ENCODE results near the gene TMOD2. TPM values are rescaled to one million over a fixed set of nuclear protein-coding genes. Genes with fewer than 3 reads are reported as not detected.

The TMOD2 gene
- total and polyA plus RNA-seq, 12 donors = 1.4 to 13.2 (median 7.0) TPM

DNA sequence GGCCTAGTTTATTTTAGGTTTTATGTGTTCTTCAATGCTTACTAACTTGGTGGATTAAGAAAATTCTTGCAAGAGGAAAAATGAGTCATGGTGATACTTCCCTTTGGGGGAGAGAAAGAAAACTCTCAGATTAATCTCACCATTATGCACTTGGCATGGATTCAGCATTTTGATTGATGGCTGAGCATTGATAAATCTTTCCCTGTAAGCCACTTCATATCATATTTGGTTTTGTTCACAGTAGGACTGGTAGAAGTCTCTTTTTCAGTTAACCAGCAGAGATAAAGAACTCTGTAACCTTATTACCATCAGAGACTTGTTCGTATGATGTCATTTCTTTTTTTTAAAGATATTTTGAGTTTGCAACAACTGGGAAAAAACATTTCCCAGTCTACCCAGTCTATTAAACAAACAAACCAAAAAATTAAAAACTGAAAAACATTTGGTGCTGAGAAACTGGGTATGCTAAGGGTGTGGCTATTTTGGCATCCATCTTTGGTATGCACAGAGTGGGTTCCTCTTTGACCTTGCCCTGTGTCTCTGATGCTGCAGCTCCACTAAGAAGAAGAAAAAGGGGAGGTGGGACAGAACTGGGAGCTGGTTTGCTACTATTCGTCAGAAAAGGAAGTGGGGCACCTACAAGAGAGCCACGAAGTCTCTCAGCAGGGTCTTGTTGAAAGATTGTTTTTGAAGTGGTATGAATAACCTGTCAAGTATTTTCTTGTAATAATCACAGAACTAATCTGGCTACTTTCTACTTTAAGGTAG lies 95.2 kb downstream of the TMOD2 start:
- intact Hi-C loops (cut with DNase I) = no loop called here
- peaks cover 18 to 60% of the 10 kb centered on the region in 2 donors for H3K4me1 ChIP-seq (replicated peaks in 1 of 2)
- H3K27ac ChIP-seq = peak overlapping the region in 3 of 5 donors; percentile 30 to 42 (median 36)

GRCh38 chr15:51848811-51849210 lies 97.4 kb downstream of the TMOD2 start:
- Histone ChIP-seq H3K9me3 (replicated peaks in 1 of 3) (no peaks in the 10 kb centered on the region), H3K4me1 (replicated peaks in 1 of 2) (peaks cover 10 to 40% of the 10 kb centered on the region in 2 donors), H3K27ac (no peak overlapping the region), H3K36me3 (replicated peaks in 1 of 2) (no peaks in the 10 kb centered on the region), H3K27me3 (no peaks in the 10 kb centered on the region), H3K4me3 (no peak overlapping the region)
- intact Hi-C loops (cut with DNase I) = no loop called here
- no peak for DNase-seq
- 53 to 69% (median 63%) methylated on average over 3 of the region's 3 CpGs for WGBS, 4 donors
- TF ChIP-seq POLR2A (IDR thresholded peaks at IDR 0.05) (no peak), CTCF (IDR thresholded peaks at IDR 0.05) (no peak)

More for the DNA sequence above, 95.2 kb downstream of the TMOD2 start:
- H3K36me3 ChIP-seq (replicated peaks in 1 of 2) = no peaks in the 10 kb centered on the region
- no peak for TF ChIP-seq CTCF (IDR thresholded peaks at IDR 0.05)
- TF ChIP-seq POLR2A (IDR thresholded peaks at IDR 0.05) = no peak
- no peaks in the 10 kb centered on the region for H3K27me3 ChIP-seq
- 48 to 62% (median 56%) methylated on average over 3 of the region's 3 CpGs for WGBS, 4 donors
- H3K4me3 ChIP-seq = no peak overlapping the region
- DNase-seq = peak in 1 of 7 donors; percentile 29
- no peaks in the 10 kb centered on the region for H3K9me3 ChIP-seq (replicated peaks in 1 of 3)

DNA sequence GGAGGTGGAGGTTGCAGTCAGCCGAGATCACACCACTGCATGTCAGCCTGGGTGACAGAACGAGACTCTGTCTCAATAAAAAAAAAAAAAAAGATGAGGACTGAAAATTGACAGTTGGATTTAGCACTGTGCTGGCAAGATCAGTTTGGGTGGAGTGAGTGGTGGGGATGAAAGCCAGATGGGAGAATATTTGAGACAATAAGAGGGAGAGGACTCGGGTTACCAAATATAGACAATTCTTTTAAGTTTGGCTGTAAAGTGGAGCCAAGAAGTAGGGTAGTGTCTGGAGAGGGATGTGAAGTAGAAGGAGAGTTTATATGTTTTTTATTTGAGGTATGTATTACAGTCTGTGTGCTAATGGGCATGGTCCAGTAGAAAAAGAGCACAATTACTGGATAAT lies 98.5 kb downstream of the TMOD2 start:
- WGBS, 4 donors = 91 to 96% (median 94%) methylated on average over 3 of the region's 3 CpGs
- no peaks in the 10 kb centered on the region for H3K27me3 ChIP-seq
- no peaks in the 10 kb centered on the region for H3K36me3 ChIP-seq (replicated peaks in 1 of 2)
- DNase-seq = no peak
- intact Hi-C loops (cut with DNase I) = no loop called here
- H3K27ac ChIP-seq = no peak overlapping the region
- H3K4me1 ChIP-seq (replicated peaks in 1 of 2) = peaks cover 10 to 30% of the 10 kb centered on the region in 2 donors
- H3K9me3 ChIP-seq (replicated peaks in 1 of 3) = no peaks in the 10 kb centered on the region
- no peak overlapping the region for H3K4me3 ChIP-seq
- no peak for TF ChIP-seq CTCF (IDR thresholded peaks at IDR 0.05)
- no peak for TF ChIP-seq POLR2A (IDR thresholded peaks at IDR 0.05)

DNA sequence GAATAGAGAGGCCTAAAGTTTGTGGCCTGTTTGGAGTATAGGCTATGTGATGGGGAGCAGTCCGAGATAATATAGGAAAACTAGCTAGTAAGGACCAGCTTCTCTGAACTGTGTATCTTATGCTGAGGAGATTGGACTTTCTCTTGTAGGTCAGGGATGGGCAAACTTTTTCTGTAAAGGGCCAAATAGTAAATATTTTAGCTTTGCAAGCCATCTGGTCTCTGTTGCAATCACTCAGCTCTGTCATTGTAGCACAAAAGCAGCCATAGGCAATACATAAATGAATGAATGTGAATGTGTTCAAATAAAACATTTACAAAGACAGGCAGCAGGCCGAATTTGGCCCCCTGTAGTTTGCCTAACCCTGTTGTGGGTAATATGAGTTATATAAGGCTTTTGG lies 102.6 kb downstream of the TMOD2 start:
- peaks cover 0 to 10% of the 10 kb centered on the region in 2 donors for H3K4me1 ChIP-seq (replicated peaks in 1 of 2)
- H3K36me3 ChIP-seq (replicated peaks in 1 of 2) = no peaks in the 10 kb centered on the region
- no peak for TF ChIP-seq CTCF (IDR thresholded peaks at IDR 0.05)
- no peak for TF ChIP-seq POLR2A (IDR thresholded peaks at IDR 0.05)
- DNase-seq = no peak
- intact Hi-C loops (cut with DNase I) = no loop called here
- no peak overlapping the region for H3K27ac ChIP-seq
- no peak overlapping the region for H3K4me3 ChIP-seq
- H3K27me3 ChIP-seq = no peaks in the 10 kb centered on the region
- H3K9me3 ChIP-seq (replicated peaks in 1 of 3) = no peaks in the 10 kb centered on the region
- 86 to 96% (median 89%) methylated on average over 2 of the region's 2 CpGs for WGBS, 4 donors
